Measurements from ENCODE around the gene HELQ. TPM values are rescaled to one million over a fixed set of nuclear protein-coding genes. Genes with fewer than 3 reads are reported as not detected.

HELQ gene
- total RNA-seq, 1 donor: 16.8 TPM

DNA sequence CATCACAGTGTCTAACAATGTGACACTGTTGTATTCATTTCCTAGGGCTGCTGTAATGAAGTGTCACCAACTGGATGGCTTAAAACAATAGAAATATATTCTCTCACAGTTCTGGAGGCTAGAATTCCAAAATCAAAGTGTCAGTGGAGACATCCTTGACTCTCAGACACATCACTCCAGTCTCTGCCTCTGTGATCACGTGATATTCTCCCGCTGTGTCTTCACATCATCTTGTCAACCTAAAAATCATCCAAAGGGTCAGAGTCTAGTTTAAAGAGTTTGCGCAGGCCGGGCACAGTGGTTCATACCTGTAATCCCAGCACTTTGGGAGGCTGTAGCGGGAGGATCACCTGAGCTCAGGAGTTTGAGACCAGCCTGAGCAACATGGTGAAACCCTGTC, 84.4 kb downstream of the HELQ start:
- no peak for TF ChIP-seq CTCF (IDR thresholded peaks at IDR 0.05; ENCODE audit: insufficient read depth, low read depth, low read length)
- no peak overlapping the region for H3K4me3 ChIP-seq (ENCODE audit: low read depth, low read length)
- DNase-seq (ENCODE audit: low read depth): no peak

- DNase-seq (ENCODE audit: low read depth): no peak
- no peak for TF ChIP-seq CTCF (IDR thresholded peaks at IDR 0.05; ENCODE audit: insufficient read depth, low read depth, low read length)
- no peak overlapping the region for H3K4me3 ChIP-seq (ENCODE audit: low read depth, low read length)
Observed at GRCh38 chr4:83370640-83370906, 85.0 kb downstream of the HELQ start.

- no peak overlapping the region for H3K4me3 ChIP-seq (ENCODE audit: low read depth, low read length)
- TF ChIP-seq CTCF (IDR thresholded peaks at IDR 0.05; ENCODE audit: insufficient read depth, low read depth, low read length): no peak
- peak; percentile 47 for DNase-seq (ENCODE audit: low read depth)
Observed at GRCh38 chr4:83369831-83370639, 85.6 kb downstream of the HELQ start.

DNA sequence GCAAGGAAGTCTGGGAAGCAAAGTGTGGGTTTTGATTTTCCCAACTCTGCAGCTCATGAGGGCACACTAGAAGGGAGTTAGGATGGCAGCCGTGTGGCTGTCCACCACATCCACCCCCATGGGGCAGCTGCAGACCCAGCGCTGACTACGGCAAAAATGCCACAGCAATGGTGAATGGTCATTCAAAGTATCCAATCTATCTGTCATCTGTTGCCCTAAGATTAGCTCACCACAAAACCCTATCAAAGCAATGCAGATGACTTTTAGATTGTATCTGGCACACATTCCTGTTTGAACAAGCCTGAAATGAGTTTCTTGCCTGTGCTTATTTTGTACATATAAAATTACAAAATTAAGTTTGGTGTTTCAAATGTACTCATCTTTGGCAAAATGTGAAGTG, 91.3 kb downstream of the HELQ start:
- no peak overlapping the region for H3K4me3 ChIP-seq (ENCODE audit: low read depth, low read length)
- TF ChIP-seq CTCF (IDR thresholded peaks at IDR 0.05; ENCODE audit: insufficient read depth, low read depth, low read length): no peak
- DNase-seq (ENCODE audit: low read depth): no peak

- no peak overlapping the region for H3K4me3 ChIP-seq (ENCODE audit: low read depth, low read length)
- TF ChIP-seq CTCF (IDR thresholded peaks at IDR 0.05; ENCODE audit: insufficient read depth, low read depth, low read length): peak; percentile 58
- DNase-seq (ENCODE audit: low read depth): peak; percentile 43
Observed at GRCh38 chr4:83362492-83363329, 92.9 kb downstream of the HELQ start.

DNA sequence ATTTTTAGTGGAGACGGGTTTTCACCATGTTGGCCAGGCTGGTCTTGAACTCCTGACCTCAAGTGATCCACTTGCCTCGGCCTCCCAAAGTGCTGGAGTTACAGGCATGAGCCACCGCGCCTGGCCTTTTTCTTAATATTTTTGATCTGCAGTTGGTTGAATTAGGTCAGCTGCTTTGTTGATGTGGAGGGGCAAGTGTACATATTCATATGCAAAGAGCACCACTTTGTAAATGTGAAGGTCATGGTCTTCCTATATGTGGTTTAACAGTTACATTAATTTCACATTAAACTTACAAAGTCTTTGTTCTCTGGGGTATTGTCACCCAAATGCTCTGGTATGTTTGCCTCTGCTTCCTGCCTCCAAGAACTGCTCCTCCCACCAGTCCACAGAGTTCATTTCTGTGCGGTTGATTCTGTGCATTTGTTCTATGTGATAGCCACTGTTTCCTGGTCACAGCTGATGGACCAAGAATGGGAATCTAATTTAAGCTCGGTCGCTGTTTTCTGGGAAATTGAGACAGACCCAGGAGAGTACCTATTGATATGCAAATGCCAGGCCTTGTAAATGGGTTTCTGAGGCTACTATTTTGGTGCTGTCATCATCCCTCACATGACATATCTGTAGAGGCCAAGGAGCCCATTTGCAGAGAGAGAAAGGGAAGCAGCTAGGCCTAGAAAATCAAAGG, 94.1 kb downstream of the HELQ start:
- H3K4me3 ChIP-seq (ENCODE audit: low read depth, low read length): no peak overlapping the region
- no peak for TF ChIP-seq CTCF (IDR thresholded peaks at IDR 0.05; ENCODE audit: insufficient read depth, low read depth, low read length)
- DNase-seq (ENCODE audit: low read depth): no peak
